ENCODE data around the gene CFAP299. TPM values are rescaled to one million over a fixed set of nuclear protein-coding genes. Genes with fewer than 3 reads are reported as not detected.

The CFAP299 gene
- total RNA-seq, 2 donors from 2014 or later = not detected

- Histone ChIP-seq H3K36me3 (ENCODE audit: control insufficient read depth, insufficient read depth, low read length) (no peaks in the 10 kb centered on the region), H3K27ac (ENCODE audit: low read depth, low read length) (no peak overlapping the region), H3K27me3 (ENCODE audit: control insufficient read depth, insufficient read depth, low read length, poor library complexity, severe bottlenecking) (no peaks in the 10 kb centered on the region), H3K4me1 (ENCODE audit: control insufficient read depth, insufficient read depth, low read length) (no peaks in the 10 kb centered on the region), H3K9ac (ENCODE audit: extremely low read depth, low read length, poor library complexity, severe bottlenecking) (no peak overlapping the region), H3K9me3 (ENCODE audit: control insufficient read depth, low read length) (no peaks in the 10 kb centered on the region), H3K4me3 (ENCODE audit: low read length) (no peak overlapping the region)
- H3K36me3 Mint-ChIP-seq (ENCODE audit: low read depth) = no peaks in the 10 kb centered on the region
- no peak overlapping the region for H3K4me3 Mint-ChIP-seq
- H3K27ac Mint-ChIP-seq = no peak overlapping the region
- no peak for TF ChIP-seq CTCF (conservative IDR thresholded peaks at IDR 0.05)
- WGBS, 2 experiments (ENCODE audit: insufficient coverage in 1 of 2, insufficient read length in 1 of 2) = no CpG with 5 or more reads among the region's 1 CpG
- no peak for DNase-seq
- H3K27me3 Mint-ChIP-seq (ENCODE audit: insufficient read depth) = no peaks in the 10 kb centered on the region
- peaks cover 8% of the 10 kb centered on the region for H3K4me1 Mint-ChIP-seq
- H3K9me3 Mint-ChIP-seq = peaks cover 1% of the 10 kb centered on the region
Observed at GRCh38 chr4:80803337-80803736, 467.8 kb downstream of the CFAP299 start.

- Mint-ChIP-seq H3K9me3 (no peaks in the 10 kb centered on the region), H3K36me3 (ENCODE audit: low read depth) (no peaks in the 10 kb centered on the region), H3K27ac (no peak overlapping the region), H3K4me3 (no peak overlapping the region), H3K4me1 (peaks cover 7% of the 10 kb centered on the region), H3K27me3 (ENCODE audit: insufficient read depth) (no peaks in the 10 kb centered on the region)
- Histone ChIP-seq H3K9me3 (ENCODE audit: control insufficient read depth, low read length) (no peaks in the 10 kb centered on the region), H3K9ac (ENCODE audit: extremely low read depth, low read length, poor library complexity, severe bottlenecking) (no peak overlapping the region), H3K4me1 (ENCODE audit: control insufficient read depth, insufficient read depth, low read length) (no peaks in the 10 kb centered on the region), H3K36me3 (ENCODE audit: control insufficient read depth, insufficient read depth, low read length) (no peaks in the 10 kb centered on the region), H3K4me3 (ENCODE audit: low read length) (no peak overlapping the region), H3K27ac (ENCODE audit: low read depth, low read length) (no peak overlapping the region), H3K27me3 (ENCODE audit: control insufficient read depth, insufficient read depth, low read length, poor library complexity, severe bottlenecking) (no peaks in the 10 kb centered on the region)
- WGBS, 2 experiments (ENCODE audit: insufficient coverage in 1 of 2, insufficient read length in 1 of 2) = 92% methylated on average over 1 of the region's 1 CpG; no CpG with 5 or more reads in 1 of the 2 experiments
- no peak for TF ChIP-seq CTCF (conservative IDR thresholded peaks at IDR 0.05)
- DNase-seq = no peak
Observed at GRCh38 chr4:80806472-80806871, 470.9 kb downstream of the CFAP299 start.

- H3K27ac Mint-ChIP-seq = no peak overlapping the region
- no peak overlapping the region for H3K4me3 Mint-ChIP-seq
- Histone ChIP-seq H3K4me1 (ENCODE audit: control insufficient read depth, insufficient read depth, low read length) (no peaks in the 10 kb centered on the region), H3K9me3 (ENCODE audit: control insufficient read depth, low read length) (no peaks in the 10 kb centered on the region), H3K27me3 (ENCODE audit: control insufficient read depth, insufficient read depth, low read length, poor library complexity, severe bottlenecking) (no peaks in the 10 kb centered on the region), H3K4me3 (ENCODE audit: low read length) (no peak overlapping the region), H3K36me3 (ENCODE audit: control insufficient read depth, insufficient read depth, low read length) (no peaks in the 10 kb centered on the region), H3K9ac (ENCODE audit: extremely low read depth, low read length, poor library complexity, severe bottlenecking) (no peak overlapping the region), H3K27ac (ENCODE audit: low read depth, low read length) (no peak overlapping the region)
- DNase-seq = no peak
- H3K4me1 Mint-ChIP-seq = no peaks in the 10 kb centered on the region
- H3K36me3 Mint-ChIP-seq (ENCODE audit: low read depth) = no peaks in the 10 kb centered on the region
- 91% methylated on average over 2 of the region's 2 CpGs; no CpG with 5 or more reads in 1 of the 2 experiments for WGBS, 2 experiments (ENCODE audit: insufficient coverage in 1 of 2, insufficient read length in 1 of 2)
- H3K27me3 Mint-ChIP-seq (ENCODE audit: insufficient read depth) = no peaks in the 10 kb centered on the region
- no peak for TF ChIP-seq CTCF (conservative IDR thresholded peaks at IDR 0.05)
- H3K9me3 Mint-ChIP-seq = no peaks in the 10 kb centered on the region
Observed at GRCh38 chr4:80809039-80809729, 473.7 kb downstream of the CFAP299 start.

Measured in endodermal cell (in vitro differentiated cells).